Fibroblast of lung (primary cell): ENCODE data around the gene CCDC92. TPM values are rescaled to one million over a fixed set of nuclear protein-coding genes. Genes with fewer than 3 reads are reported as not detected.

ENCODE experiments used
- DNase-seq, 2 donors: peaks; one replicate each; pipeline versions ENCODE4 v3.0.0 to v3.0.0-alpha.2; 2010; ENCODE audit warnings: low read depth in 2 of 2
- H2AFZ ChIP-seq: 2 replicates; pipeline ENCODE4 v1.5.1; 2012; ENCODE audit warnings: low read length, control low read depth, inconsistent platforms
- H3K27ac ChIP-seq: 2 replicates; pipeline ENCODE4 v1.5.1; 2011; ENCODE audit warnings: low read length, control low read depth; ENCODE audit not compliant: insufficient read depth
- H3K27me3 ChIP-seq: 2 replicates; pipeline ENCODE4 v1.5.1; 2011; ENCODE audit warnings: mild to moderate bottlenecking, low read length; ENCODE audit not compliant: control insufficient read depth, insufficient read depth
- H3K36me3 ChIP-seq: 2 replicates; pipeline ENCODE4 v1.5.1; 2011; ENCODE audit warnings: low read length; ENCODE audit not compliant: control insufficient read depth, insufficient read depth
- H3K4me1 ChIP-seq: 2 replicates; pipeline ENCODE4 v1.5.1; 2011; ENCODE audit warnings: low read length; ENCODE audit not compliant: control insufficient read depth, insufficient read depth; ENCODE audit errors: extremely low read depth
- H3K4me2 ChIP-seq: 2 replicates; pipeline ENCODE4 v1.5.1; 2011; ENCODE audit warnings: low read length, control low read depth; ENCODE audit not compliant: insufficient read depth; ENCODE audit errors: extremely low read depth
- H3K4me3 ChIP-seq, 4 experiments: fragments of 200-600 bp in 1 of 4; sonication (generic) in 1 of 4; replicated peaks in 1 of 4; 2 replicates each; pipeline ENCODE4 v1.5.1; 2011 to 2016; ENCODE audit warnings: low read length in 4 of 4, low read depth in 3 of 4, mild to moderate bottlenecking in 3 of 4, control low read depth in 2 of 4, inconsistent platforms in 1 of 4, mixed read lengths in 1 of 4; ENCODE audit not compliant: insufficient read depth in 1 of 4; ENCODE audit errors: control extremely low read depth in 1 of 4
- H3K79me2 ChIP-seq: 2 replicates; pipeline ENCODE4 v1.5.1; 2012; ENCODE audit warnings: mild to moderate bottlenecking, low read length, inconsistent platforms; ENCODE audit not compliant: control insufficient read depth, insufficient read depth
- H3K9ac ChIP-seq: 2 replicates; pipeline ENCODE4 v1.5.1; 2011; ENCODE audit warnings: mild to moderate bottlenecking, low read length, control low read depth; ENCODE audit not compliant: insufficient read depth
- H3K9me3 ChIP-seq: 2 replicates; pipeline ENCODE4 v1.5.1; 2012; ENCODE audit warnings: low read depth, low read length; ENCODE audit not compliant: control insufficient read depth, insufficient read depth
- H4K20me1 ChIP-seq: 2 replicates; pipeline ENCODE4 v1.5.1; 2011; ENCODE audit warnings: low read length; ENCODE audit not compliant: control insufficient read depth, insufficient read depth; ENCODE audit errors: extremely low read depth
- EZH2 ChIP-seq: IDR thresholded peaks from 2 replicates; pipeline ENCODE4 v1.5.1; 2012; ENCODE audit warnings: low read length, control low read depth, mild to moderate bottlenecking; ENCODE audit errors: missing control alignments
- polyA plus RNA-seq, 2 donors: library from polyadenylated mRNA; depleted of rRNA in 1 of 2; stranded (reverse) in 1 of 2; unstranded in 1 of 2; fragments of >200 nt; gene quantifications; 2 replicates each; pipeline ENCODE4 v1.2.1, GENCODE V29; 2011 to 2012; ENCODE audit warnings: missing spikeins in 1 of 2
- total RNA-seq: library from RNA; depleted of rRNA; stranded (reverse); fragments of >200 nt; gene quantifications from 2 replicates; pipeline ENCODE4 v1.2.1, GENCODE V29; 2014
- TF ChIP-seq, protein P1 (sequence below), 2 donors: IDR thresholded peaks in 1 of 2; conservative IDR thresholded peaks in 1 of 2; 1 replicate in 1 of 2; 2 replicates in 1 of 2; pipeline ENCODE4 v1.5.1; 2011 to 2012; ENCODE audit warnings: low read length in 2 of 2, control low read depth in 1 of 2, inconsistent platforms in 1 of 2, low read depth in 1 of 2, mild to moderate bottlenecking in 1 of 2

The CCDC92 gene
- total and polyA plus RNA-seq, 2 donors (not counting 1 experiment from before 2014, with no cell fraction given) = 13.2 to 42.3 TPM

DNA sequence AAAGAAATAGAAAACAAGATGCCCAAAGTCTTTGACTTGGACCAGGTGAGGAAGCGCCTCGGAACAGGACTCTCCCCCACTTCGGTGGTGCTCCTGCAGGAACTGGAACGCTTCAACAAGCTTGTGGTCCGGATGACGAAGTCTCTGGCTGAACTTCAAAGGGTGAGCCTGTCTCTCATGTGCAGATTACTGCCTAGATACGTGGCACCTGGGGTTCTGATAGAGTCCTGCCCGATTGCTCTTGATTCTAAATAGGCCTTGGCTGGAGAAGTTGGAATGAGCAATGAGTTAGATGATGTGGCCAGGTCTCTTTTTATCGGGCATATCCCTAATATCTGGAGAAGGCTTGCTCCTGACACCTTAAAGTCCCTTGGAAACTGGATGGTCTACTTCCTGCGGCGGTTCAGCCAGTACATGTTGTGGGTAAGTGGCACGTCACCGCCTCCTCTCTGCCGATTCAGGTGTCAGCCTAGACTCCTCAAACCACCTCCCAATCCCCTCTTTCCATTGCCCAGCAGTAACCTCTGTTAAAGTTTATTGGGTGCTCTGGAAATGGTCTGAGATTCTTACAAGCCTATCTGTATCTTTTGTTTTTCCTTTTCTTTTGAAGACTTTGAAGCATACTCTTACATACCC, 40.8 kb downstream of the CCDC92 start:
- Histone ChIP-seq H3K4me3 (no peak overlapping the region), H3K9ac (no peak overlapping the region), H3K9me3 (no peaks in the 10 kb centered on the region), H3K79me2 (no peaks in the 10 kb centered on the region), H3K4me2 (no peak overlapping the region), H4K20me1 (no peaks in the 10 kb centered on the region), H3K27ac (no peak overlapping the region), H3K4me1 (no peaks in the 10 kb centered on the region), H2AFZ (no peak overlapping the region), H3K27me3 (no peaks in the 10 kb centered on the region), H3K36me3 (peaks cover under 1% of the 10 kb centered on the region)
- DNase-seq = no peak
- TF ChIP-seq EZH2 = no peak
- TF ChIP-seq, protein P1, sequence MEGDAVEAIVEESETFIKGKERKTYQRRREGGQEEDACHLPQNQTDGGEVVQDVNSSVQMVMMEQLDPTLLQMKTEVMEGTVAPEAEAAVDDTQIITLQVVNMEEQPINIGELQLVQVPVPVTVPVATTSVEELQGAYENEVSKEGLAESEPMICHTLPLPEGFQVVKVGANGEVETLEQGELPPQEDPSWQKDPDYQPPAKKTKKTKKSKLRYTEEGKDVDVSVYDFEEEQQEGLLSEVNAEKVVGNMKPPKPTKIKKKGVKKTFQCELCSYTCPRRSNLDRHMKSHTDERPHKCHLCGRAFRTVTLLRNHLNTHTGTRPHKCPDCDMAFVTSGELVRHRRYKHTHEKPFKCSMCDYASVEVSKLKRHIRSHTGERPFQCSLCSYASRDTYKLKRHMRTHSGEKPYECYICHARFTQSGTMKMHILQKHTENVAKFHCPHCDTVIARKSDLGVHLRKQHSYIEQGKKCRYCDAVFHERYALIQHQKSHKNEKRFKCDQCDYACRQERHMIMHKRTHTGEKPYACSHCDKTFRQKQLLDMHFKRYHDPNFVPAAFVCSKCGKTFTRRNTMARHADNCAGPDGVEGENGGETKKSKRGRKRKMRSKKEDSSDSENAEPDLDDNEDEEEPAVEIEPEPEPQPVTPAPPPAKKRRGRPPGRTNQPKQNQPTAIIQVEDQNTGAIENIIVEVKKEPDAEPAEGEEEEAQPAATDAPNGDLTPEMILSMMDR (conservative IDR thresholded peaks at IDR 0.05 in 1 of 2, IDR thresholded peaks at IDR 0.05 in 1 of 2; ENCODE audit: low read depth in 1 of 2, low read length in 2 of 2) = no peak

DNA sequence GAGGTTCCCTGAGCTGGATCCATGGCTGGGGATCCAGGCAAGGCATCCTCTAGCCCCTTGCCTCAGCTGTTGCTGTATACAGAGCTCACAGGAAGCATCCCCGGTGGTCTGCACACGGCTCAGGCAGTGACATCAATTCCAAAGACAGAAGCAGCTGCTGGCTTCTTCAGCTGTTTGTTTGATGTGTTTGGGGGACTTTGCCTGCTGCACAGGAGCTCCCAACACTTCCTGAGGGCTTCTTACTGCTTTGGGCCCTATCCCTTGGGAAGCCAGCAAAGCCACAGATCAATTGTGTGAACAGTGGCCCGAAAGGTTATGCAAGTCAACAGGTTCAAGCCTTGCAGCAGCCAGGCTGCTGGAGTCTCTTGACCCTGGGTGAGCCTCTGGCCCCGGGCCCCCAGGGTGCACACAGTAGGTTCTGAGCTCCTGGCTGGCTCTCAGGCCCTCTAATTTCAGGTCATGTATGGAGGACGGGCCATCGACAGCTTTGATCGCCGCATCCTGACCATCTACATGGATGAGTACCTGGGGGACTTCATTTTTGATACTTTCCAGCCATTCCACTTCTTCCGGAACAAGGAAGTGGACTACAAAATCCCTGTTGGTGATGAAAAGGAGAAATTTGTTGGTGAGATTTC, 42.6 kb downstream of the CCDC92 start:
- Histone ChIP-seq H3K4me1 (no peaks in the 10 kb centered on the region), H3K9ac (no peak overlapping the region), H4K20me1 (no peaks in the 10 kb centered on the region), H3K27ac (no peak overlapping the region), H2AFZ (no peak overlapping the region), H3K27me3 (no peaks in the 10 kb centered on the region), H3K9me3 (no peaks in the 10 kb centered on the region), H3K4me3 (no peak overlapping the region), H3K4me2 (no peak overlapping the region), H3K36me3 (no peaks in the 10 kb centered on the region), H3K79me2 (no peaks in the 10 kb centered on the region)
- no peak for TF ChIP-seq EZH2
- TF ChIP-seq, protein P1 (conservative IDR thresholded peaks at IDR 0.05 in 1 of 2, IDR thresholded peaks at IDR 0.05 in 1 of 2; ENCODE audit: low read depth in 1 of 2, low read length in 2 of 2) = no peak
- no peak for DNase-seq

DNA sequence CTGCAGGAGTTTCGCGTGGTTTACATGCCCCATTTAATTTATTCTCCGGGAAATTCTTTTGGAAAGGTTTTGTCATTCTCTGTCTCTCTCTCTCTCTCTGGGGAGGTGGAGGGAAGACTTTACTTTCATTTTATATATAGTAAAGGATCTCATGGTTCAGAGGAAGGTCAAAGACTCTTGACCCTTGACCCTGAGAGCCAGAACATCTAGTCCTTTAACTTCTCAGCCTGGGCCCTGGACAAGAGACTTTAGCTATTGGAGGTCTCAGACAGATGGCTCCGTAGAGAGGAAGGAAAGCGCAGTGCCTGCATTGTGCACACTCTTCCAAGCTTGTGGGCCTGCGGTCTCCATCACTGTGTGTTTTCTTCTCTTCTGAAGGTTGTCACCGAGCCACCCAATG, 43.7 kb downstream of the CCDC92 start:
- no peak overlapping the region for H2AFZ ChIP-seq
- TF ChIP-seq, protein P1 (conservative IDR thresholded peaks at IDR 0.05 in 1 of 2, IDR thresholded peaks at IDR 0.05 in 1 of 2; ENCODE audit: low read depth in 1 of 2, low read length in 2 of 2) = no peak
- H3K79me2 ChIP-seq = no peaks in the 10 kb centered on the region
- H4K20me1 ChIP-seq = no peaks in the 10 kb centered on the region
- H3K4me2 ChIP-seq = no peak overlapping the region
- no peak overlapping the region for H3K27ac ChIP-seq
- DNase-seq = no peak
- H3K9me3 ChIP-seq = no peaks in the 10 kb centered on the region
- H3K4me3 ChIP-seq = no peak overlapping the region
- no peaks in the 10 kb centered on the region for H3K4me1 ChIP-seq
- H3K9ac ChIP-seq = no peak overlapping the region
- H3K27me3 ChIP-seq = no peaks in the 10 kb centered on the region
- no peaks in the 10 kb centered on the region for H3K36me3 ChIP-seq
